GM23338 (cell line): ENCODE measurements around the gene SLC2A1. TPM values are rescaled to one million over a fixed set of nuclear protein-coding genes. Genes with fewer than 3 reads are reported as not detected.

ENCODE experiments used
- ATAC-seq: fragments of 200-7000 bp; cut with Tn5 transposase; 3 replicates; pipeline ENCODE4 v1.9.1; 2020
- DNase-seq: peaks from one replicate; pipeline ENCODE4 v3.0.0-alpha.2; 2015; ENCODE audit warnings: low spot score
- H2AFZ ChIP-seq: fragments of 200-600 bp; sonication (generic); 2 replicates; pipeline ENCODE4 v1.8.0; 2016; ENCODE audit warnings: antibody characterized with exemption, mild to moderate bottlenecking, moderate library complexity
- H3F3A ChIP-seq: fragments of 200-600 bp; sonication (generic); replicated peaks from 2 replicates; pipeline ENCODE4 v1.8.0; 2017; ENCODE audit warnings: antibody characterized with exemption, mixed run types, low read depth
- H3K27ac ChIP-seq: fragments of 200-600 bp; sonication (generic); 2 replicates; pipeline ENCODE4 v1.6.1; 2016; ENCODE audit warnings: low read depth
- H3K27me3 ChIP-seq: fragments of 200-600 bp; sonication (generic); 2 replicates; pipeline ENCODE4 v1.8.0; 2016; ENCODE audit warnings: mild to moderate bottlenecking, mixed run types, moderate library complexity; ENCODE audit not compliant: insufficient read depth
- H3K36me3 ChIP-seq: fragments of 200-600 bp; sonication (generic); 2 replicates; pipeline ENCODE4 v1.8.0; 2016; ENCODE audit warnings: mild to moderate bottlenecking; ENCODE audit not compliant: insufficient read depth
- H3K4me1 ChIP-seq: fragments of 200-600 bp; sonication (generic); 2 replicates; pipeline ENCODE4 v1.8.0; 2016; ENCODE audit warnings: mild to moderate bottlenecking, moderate library complexity; ENCODE audit not compliant: insufficient read depth
- H3K4me2 ChIP-seq: fragments of 200-600 bp; sonication (generic); 2 replicates; pipeline ENCODE4 v1.7.1; 2017; ENCODE audit warnings: mixed run types
- H3K4me3 ChIP-seq: fragments of 200-600 bp; sonication (generic); 2 replicates; pipeline ENCODE4 v1.6.1; 2016; ENCODE audit warnings: mixed run types
- H3K79me2 ChIP-seq: fragments of 200-600 bp; sonication (generic); replicated peaks from 2 replicates; pipeline ENCODE4 v1.8.0; 2017; ENCODE audit warnings: mild to moderate bottlenecking; ENCODE audit not compliant: insufficient read depth
- H3K9me2 ChIP-seq: fragments of 200-600 bp; sonication (generic); 2 replicates; pipeline ENCODE4 v1.8.0; 2017; ENCODE audit not compliant: insufficient read depth
- H4K20me1 ChIP-seq: fragments of 200-600 bp; sonication (generic); replicated peaks from 2 replicates; pipeline ENCODE4 v1.8.0; 2017; ENCODE audit warnings: mild to moderate bottlenecking; ENCODE audit not compliant: insufficient read depth
- H3K27ac Mint-ChIP-seq: 2 replicates; pipeline ENCODE4 v1.8.0; 2020; ENCODE audit warnings: inconsistent platforms, mild to moderate bottlenecking, moderate library complexity, mixed read lengths
- H3K27me3 Mint-ChIP-seq: 3 replicates; pipeline ENCODE4 v1.8.0; 2022; ENCODE audit warnings: low read depth, mild to moderate bottlenecking, moderate library complexity, mixed read lengths, inconsistent platforms; ENCODE audit not compliant: insufficient read depth, poor library complexity
- H3K36me3 Mint-ChIP-seq: 3 replicates; pipeline ENCODE4 v1.8.0; 2021; ENCODE audit warnings: low read depth, mild to moderate bottlenecking, inconsistent platforms, moderate library complexity, mixed read lengths
- H3K4me1 Mint-ChIP-seq: 3 replicates; pipeline ENCODE4 v1.8.0; 2020; ENCODE audit warnings: mild to moderate bottlenecking, inconsistent platforms, mixed read lengths
- H3K4me3 Mint-ChIP-seq: 3 replicates; pipeline ENCODE4 v1.8.0; 2021; ENCODE audit warnings: moderate library complexity, mild to moderate bottlenecking, inconsistent platforms, mixed read lengths
- H3K9me3 Mint-ChIP-seq: 3 replicates; pipeline ENCODE4 v1.8.0; 2020; ENCODE audit warnings: moderate library complexity, mild to moderate bottlenecking, inconsistent platforms, mixed read lengths
- CREB1 ChIP-seq: fragments of 250-450 bp; sonication (Bioruptor Pico); IDR thresholded peaks from 2 replicates; pipeline ENCODE4 v1.5.0; 2020; ENCODE audit warnings: low read depth, mild to moderate bottlenecking, moderate library complexity
- CTCF ChIP-seq, 2 experiments: fragments of 200-600 bp in 1 of 2; sonication (generic) in 1 of 2; conservative IDR thresholded peaks; 2 replicates each; pipeline versions ENCODE4 v1.5.1 to v1.6.1; 2016 to 2017; ENCODE audit warnings: antibody characterized with exemption in 2 of 2, low read depth in 2 of 2, mild to moderate bottlenecking in 2 of 2, moderate library complexity in 1 of 2
- ETS1 ChIP-seq: IDR thresholded peaks from 2 replicates; pipeline ENCODE4 v1.6.1; 2016; ENCODE audit warnings: antibody characterized with exemption
- EZH2 ChIP-seq: fragments of 200-600 bp; sonication (generic); IDR thresholded peaks from one replicate; pipeline ENCODE4 v1.8.0; 2017; ENCODE audit warnings: antibody characterized with exemption, mild to moderate bottlenecking, low read depth; ENCODE audit not compliant: unreplicated experiment
- JUNB ChIP-seq: IDR thresholded peaks from one replicate; pipeline ENCODE4 v1.6.1; 2016; ENCODE audit warnings: antibody characterized with exemption; ENCODE audit not compliant: unreplicated experiment
- NANOG ChIP-seq: IDR thresholded peaks from 2 replicates; pipeline ENCODE4 v1.6.1; 2016; ENCODE audit warnings: antibody characterized with exemption, borderline replicate concordance
- REST ChIP-seq: IDR thresholded peaks from one replicate; pipeline ENCODE4 v1.6.1; 2018; ENCODE audit warnings: antibody characterized with exemption; ENCODE audit not compliant: unreplicated experiment
- STAT1 ChIP-seq: IDR thresholded peaks from one replicate; pipeline ENCODE4 v1.6.1; 2016; ENCODE audit warnings: antibody characterized with exemption; ENCODE audit not compliant: unreplicated experiment
- ZNF114 ChIP-seq: fragments of 250-450 bp; sonication (Bioruptor Pico); IDR thresholded peaks from 2 replicates; pipeline ENCODE4 v1.5.0; 2020; ENCODE audit warnings: mild to moderate bottlenecking, moderate library complexity
- ZNF331 ChIP-seq: fragments of 250-450 bp; sonication (Bioruptor Pico); IDR thresholded peaks from 2 replicates; pipeline ENCODE4 v1.5.0; 2020; ENCODE audit warnings: low read depth, mild to moderate bottlenecking, moderate library complexity
- ZNF462 ChIP-seq: fragments of 250-450 bp; sonication (Bioruptor Pico); IDR thresholded peaks from 2 replicates; pipeline ENCODE4 v1.5.0; 2020; ENCODE audit warnings: mild to moderate bottlenecking, moderate library complexity
- polyA plus RNA-seq: library from polyadenylated mRNA; unstranded; fragments of >200 nt; fragmentation: Nextera tagmentation; extraction: Ambion mirVana; gene quantifications from 2 replicates; pipeline ENCODE4 v1.2.1, GENCODE V29; 2016
- total RNA-seq: library from RNA; depleted of rRNA; stranded (reverse); fragments of >200 nt; shearing (Covaris generic); gene quantifications from 2 replicates; pipeline ENCODE4 v1.2.3, GENCODE V29; 2014

Gene SLC2A1
- total and polyA plus RNA-seq, 2 experiments from 2014 or later: 66.1 to 305 TPM

GRCh38 chr1:42880384-42880783 is 78.3 kb downstream of the SLC2A1 start:
- ATAC-seq (no peak), DNase-seq (no peak)
- no peaks in the 10 kb centered on the region for H3K9me2 ChIP-seq
- TF ChIP-seq EZH2 (no peak), JUNB (no peak), STAT1 (no peak), CREB1 (no peak), ETS1 (no peak), ZNF331 (CRISPR knock-in tag) (no peak), ZNF114 (CRISPR knock-in tag) (no peak), ZNF462 (CRISPR knock-in tag) (no peak), REST (no peak), NANOG (no peak), CTCF (conservative IDR thresholded peaks at IDR 0.05; ENCODE audit: low read depth in 2 of 2) (no peak)
- no peaks in the 10 kb centered on the region for H3K36me3 Mint-ChIP-seq
- H3K4me1 Mint-ChIP-seq: peaks cover 9% of the 10 kb centered on the region; the same call in 2 of the 3 replicates
- no peaks in the 10 kb centered on the region for H4K20me1 ChIP-seq
- no peak overlapping the region for H2AFZ ChIP-seq
- H3K4me1 ChIP-seq: no peaks in the 10 kb centered on the region
- H3K79me2 ChIP-seq: no peaks in the 10 kb centered on the region
- no peak overlapping the region for H3K4me3 ChIP-seq
- no peak overlapping the region for H3K27ac ChIP-seq
- no peak overlapping the region for H3K4me3 Mint-ChIP-seq
- peaks cover 2% of the 10 kb centered on the region for H3K27me3 Mint-ChIP-seq
- no peaks in the 10 kb centered on the region for H3F3A ChIP-seq
- no peaks in the 10 kb centered on the region for H3K36me3 ChIP-seq
- H3K27ac Mint-ChIP-seq: no peak overlapping the region
- peaks cover 7% of the 10 kb centered on the region; the same call in 2 of the 3 replicates for H3K9me3 Mint-ChIP-seq
- H3K27me3 ChIP-seq: no peaks in the 10 kb centered on the region
- no peak overlapping the region for H3K4me2 ChIP-seq
